HG03571 (cell line): ENCODE measurements around the gene SHQ1.
"Not testable (repeated sequence)": the region's sequence is repeated elsewhere in the genome, so short reads cannot be mapped to it uniquely, and the experiment has no call there.

Source experiments
- ATAC-seq: cut with Tn5 transposase; IDR thresholded peaks from one replicate; pipeline ENCODE4 v1.9.1; 2021; ENCODE audit not compliant: unreplicated experiment

SHQ1 gene

DNA sequence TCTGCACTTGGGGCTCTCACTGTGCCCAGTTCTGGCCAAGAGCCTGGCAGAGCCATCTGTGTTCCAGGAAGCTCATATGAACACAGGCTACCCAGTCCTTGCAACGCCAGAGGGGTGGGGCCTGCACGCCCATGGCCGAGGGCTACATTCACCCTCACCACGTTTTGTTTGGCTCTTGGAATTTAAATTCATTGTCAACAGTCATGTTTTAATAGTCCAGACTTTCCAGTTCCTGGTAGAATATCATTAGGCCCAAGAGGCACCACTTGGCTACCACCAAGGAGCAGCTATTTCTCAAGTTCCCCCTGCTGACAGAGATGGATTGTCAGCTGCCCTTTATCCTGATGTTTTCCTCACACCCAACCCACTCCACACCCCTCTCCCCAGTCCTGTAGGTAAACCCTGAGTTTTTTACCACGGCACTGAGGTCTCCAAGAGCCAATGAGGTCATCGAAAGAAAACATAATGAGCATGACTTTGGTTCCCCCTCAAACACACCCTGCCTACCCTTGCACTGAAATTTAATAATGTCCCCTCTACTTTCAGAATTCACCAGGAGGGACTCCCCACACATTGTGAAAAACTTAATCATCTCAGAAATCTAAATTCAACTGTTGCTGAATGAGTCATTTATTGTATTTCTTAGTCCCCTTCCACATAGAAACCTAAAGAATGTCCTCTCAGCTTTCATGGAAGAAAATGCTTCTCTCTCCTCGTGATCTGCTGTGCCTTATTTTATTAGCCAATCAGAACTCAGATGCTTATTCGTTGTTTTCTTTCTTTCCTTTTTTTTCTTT is 125.1 kb downstream of the SHQ1 start:
- ATAC-seq, result no peak

DNA sequence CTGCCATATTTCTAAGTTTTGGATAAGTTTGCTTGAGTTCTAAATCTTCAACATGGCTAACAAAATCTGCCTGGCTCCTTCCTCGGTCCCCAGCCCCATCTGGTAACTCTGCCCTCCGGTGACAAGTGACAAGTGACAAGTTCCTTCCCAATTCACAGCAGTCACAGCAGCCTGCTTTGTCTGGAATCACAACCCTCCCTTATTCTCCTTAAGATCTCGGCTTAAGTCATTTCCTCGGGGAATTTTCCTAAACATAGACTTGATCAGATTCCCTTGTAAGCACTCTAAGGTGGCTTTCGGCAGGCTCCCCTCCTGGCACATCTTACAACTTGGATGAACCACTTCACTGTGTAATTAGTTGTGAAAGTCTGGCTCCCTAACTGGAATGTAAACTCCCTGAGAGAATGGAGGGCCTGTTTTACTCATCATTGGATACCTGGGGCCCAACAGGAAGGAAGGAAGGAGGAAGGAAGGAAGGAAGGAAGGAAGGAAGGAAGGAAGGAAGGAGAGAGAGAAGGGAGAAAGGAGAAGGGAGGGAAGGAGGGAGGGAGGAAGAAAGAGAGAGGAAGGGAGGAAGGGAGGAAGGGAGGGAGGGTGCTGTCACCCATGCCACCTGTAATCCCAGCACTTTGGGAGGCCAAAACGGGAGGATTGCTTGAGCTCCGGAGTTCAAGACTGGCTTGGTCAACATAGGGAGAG is 126.4 kb downstream of the SHQ1 start:
- ATAC-seq, result no peak

DNA sequence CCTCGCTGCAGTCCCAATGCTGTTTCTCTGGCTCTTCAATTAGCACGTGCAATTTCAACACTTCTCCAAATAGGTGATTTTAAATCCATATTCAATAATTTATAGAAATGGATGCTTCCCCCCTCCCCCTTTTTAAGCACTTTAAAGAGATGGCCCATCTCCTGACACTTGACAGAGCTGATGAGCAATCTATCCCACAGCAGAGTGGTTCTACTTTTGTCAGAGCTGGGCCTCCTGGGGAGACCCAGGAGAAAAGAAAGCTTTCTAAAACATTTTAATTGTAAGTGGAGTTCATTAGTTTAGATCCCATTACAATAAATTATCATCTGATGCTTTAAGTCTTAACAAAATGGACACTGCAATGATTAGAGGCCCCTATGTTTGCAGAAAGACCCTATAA is 127.7 kb downstream of the SHQ1 start:
- ATAC-seq, result no peak

DNA sequence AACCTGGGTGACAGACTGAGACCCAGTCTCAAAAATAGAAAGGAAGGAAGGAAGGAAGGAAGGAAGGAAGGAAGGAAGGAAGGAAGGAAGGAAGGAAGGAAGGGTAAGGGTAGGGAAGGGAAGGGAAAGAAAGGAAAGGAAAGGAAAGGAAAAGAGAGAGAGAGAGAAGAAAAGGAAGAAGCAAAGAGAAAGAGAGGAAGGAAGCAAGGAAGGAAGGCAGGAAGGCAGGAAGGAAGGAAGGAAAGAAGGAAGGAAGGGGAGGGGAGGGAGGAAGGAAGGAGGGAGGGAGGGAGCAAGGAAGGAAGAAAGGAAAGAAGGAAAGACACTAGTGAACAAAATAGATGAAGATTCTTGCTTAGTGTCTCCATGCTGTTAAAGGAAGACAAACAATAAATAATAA is 129.1 kb downstream of the SHQ1 start:
- ATAC-seq, result no peak

DNA sequence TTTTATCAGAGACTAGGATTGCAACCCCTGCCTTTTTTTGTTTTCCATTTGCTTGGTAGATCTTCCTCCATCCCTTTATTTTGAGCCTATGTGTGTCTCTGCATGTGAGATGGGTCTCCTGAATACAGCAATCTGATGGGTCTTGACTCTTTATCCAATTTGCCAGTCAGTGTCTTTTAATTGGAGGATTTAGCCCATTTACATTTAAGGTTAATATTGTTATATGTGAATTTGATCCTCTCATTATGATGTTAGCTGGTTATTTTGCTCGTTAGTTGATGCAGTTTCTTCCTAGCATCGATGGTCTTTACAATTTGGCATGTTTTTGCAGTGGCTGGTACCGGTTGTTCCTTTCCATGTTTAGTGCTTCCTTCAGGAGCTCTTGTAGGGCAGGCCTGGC is 134.1 kb downstream of the SHQ1 start:
- not testable (repeated sequence) for ATAC-seq

DNA sequence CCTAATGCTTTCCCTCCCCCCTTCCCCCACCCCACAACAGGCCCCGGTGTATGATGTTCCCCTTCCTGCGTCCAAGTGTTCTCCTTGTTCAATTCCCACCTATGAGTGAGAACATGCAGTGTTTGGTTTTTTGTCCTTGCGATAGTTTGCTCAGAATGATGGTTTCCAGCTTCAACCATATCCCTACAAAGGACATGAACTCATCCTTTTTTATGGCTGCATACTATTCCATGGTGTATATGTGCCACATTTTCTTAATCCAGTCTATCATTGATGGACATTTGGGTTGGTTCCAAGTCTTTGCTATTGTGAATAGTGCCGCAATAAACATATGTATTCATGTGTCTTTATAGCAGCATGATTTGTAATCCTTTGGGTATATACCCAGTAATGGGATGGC is 137.8 kb downstream of the SHQ1 start:
- ATAC-seq, result not testable (repeated sequence)

DNA sequence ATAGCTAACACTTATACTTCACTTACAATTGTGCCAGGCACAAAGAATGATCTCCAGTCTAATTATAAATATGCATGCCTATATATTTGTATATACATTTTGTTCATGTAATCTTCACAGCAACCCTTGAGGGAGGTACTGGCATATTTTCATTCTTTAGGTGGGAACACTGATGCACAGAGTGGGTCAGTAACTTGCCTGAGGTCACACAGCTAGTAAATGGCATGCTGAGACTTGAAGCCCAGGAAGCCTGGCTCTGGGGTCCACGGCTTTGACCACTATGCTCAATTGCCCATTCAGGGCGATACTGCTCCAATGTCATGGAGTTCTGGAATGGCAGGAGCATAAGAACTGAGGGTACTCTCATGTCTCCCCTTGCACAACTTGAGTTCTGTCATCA is 139.8 kb downstream of the SHQ1 start:
- no peak for ATAC-seq

DNA sequence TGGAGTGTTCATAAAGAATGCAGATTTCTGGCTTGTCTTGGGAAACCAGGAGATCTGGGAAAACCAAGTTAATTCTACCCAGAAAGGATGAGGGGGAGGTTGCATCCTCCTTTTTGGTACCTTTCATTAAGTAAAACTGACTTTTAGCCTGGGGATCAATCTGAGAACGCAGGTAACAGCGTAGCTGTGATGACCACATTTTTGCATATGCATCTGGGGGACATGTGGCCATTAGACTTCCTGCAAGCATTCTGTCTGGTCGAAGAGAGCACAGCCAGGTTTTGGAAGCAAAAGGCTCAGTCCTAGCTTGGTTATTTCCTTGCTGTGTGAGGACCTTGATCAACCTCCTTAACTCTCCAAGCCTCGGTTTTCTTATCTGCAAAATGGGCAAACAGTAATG is 145.2 kb downstream of the SHQ1 start:
- no peak for ATAC-seq

DNA sequence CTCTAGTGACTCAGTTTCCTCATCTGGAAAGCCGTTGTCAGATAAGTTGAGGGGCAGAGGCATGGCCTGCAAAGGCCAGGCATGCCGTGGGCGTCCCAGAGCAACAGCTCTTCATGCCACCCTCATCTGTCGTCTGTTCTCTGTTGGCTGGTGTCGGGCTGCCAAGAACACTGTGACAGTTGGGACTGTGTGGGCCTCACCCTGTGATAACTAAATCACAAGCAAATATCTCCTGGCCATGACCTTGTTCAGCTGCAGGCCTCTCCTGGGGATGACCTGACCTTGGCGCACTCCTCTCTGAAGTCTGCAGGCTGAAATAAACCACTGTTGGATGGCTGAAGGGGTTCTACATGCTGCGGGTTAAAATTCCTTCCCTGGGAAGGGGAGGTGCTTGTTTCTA is 145.9 kb downstream of the SHQ1 start:
- ATAC-seq, result no peak

DNA sequence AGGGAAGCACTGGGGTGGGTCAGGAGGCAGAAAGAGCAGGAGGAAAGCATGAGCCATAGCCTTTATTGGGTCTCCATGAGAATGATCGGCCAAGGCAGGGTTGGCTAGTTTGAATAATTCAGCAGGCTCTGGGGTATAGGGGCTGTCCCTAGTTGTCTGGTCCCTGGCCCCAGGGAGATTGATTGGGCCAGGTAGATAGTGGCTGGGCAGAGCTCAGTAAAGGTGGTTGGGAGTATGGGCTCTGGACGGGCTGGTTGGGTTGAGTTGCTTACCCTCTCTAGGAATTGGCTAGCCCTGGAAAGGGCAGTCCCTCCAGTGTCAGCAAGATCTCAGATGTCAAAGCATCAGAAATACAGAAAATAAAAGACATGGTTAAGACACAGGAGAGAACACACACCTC is 148.1 kb downstream of the SHQ1 start:
- ATAC-seq, result no peak

DNA sequence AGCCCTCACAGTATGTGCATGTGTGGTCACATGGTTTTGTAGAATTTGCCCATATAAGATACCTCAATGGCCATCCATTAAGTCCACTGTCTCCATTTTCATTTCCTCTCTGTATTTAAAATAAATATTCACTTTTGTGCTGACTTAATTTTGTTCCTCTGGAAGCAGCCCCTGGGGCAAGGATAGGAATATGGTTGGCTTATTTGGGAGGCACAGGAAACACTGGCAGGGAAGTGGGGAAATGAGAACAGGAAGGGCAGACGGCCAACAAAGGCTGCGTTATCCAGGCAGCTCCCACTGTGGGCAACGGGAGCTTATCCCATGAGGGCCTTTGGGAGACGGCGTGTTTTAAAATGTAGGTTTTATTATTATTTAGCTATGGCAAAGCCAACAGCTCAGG is 148.6 kb downstream of the SHQ1 start:
- no peak for ATAC-seq
